HG03565 (cell line): ENCODE measurements around the gene TMEM225B.
"Not testable (repeated sequence)": the region's sequence is repeated elsewhere in the genome, so short reads cannot be mapped to it uniquely, and the experiment has no call there.

Source experiments
- ATAC-seq: cut with Tn5 transposase; IDR thresholded peaks from one replicate; pipeline ENCODE4 v1.9.1; 2021; ENCODE audit warnings: mild to moderate bottlenecking, moderate library complexity; ENCODE audit not compliant: unreplicated experiment

The TMEM225B gene, protein sequence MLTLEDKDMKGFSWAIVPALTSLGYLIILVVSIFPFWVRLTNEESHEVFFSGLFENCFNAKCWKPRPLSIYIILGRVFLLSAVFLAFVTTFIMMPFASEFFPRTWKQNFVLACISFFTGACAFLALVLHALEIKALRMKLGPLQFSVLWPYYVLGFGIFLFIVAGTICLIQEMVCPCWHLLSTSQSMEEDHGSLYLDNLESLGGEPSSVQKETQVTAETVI

DNA sequence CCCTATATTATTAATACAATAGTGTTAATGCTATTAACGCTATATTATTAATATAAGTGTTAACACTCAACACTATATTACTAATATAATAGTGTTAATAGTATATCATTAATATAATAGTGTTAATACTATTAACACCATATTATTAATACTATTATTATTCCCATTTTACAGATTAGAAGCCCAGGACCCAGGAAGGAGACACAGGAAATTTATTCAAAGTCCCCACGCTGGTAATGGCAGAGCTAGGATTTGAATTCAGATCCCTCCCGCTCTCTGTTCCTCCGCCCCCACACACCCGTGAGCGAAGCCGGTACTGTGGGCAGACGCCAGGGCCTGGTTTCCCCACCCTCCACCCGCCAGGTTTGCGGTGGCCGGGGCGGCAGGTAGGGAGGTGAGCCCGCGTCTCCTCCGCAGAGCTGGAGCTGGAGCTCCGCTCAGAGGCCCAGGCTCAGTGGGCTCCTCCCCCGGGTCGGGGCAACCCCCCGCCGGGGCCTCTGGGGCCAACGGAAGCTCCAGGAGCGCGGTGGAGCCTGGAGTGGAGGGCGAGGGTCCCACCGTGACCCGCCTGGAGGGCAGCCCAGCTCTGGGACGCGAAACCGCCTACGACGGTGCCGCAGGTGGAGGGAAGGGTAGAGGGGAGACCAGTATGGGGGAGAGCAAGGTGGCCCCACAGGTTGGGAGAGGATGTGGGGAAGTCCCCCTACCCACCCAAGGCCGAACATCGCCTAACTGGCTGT lies at the start of gene TMEM225B:
TSS of gene TMEM225B (plus strand) at position 506 of the 740 bp plus-strand sequence. CDS start 6,122 bp downstream, outside the sequence.
- ATAC-seq = no peak

DNA sequence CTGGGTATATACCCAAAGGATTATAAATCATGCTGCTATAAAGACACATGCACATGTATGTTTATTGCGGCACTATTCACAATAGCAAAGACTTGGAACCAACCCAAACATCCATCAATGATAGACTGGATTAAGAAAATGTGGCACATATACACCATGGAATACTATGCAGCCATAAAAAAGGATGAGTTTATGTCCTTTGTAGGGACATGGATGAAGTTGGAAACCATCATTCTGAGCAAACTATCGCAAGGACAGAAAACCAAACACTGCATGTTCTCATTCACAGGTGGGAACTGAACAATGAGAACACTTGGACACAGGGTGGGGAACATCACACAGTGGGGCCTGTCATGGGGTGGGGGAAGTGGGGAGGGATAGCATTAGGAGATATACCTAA lies 48.5 kb upstream of the TMEM225B start:
- ATAC-seq = not testable (repeated sequence)

DNA sequence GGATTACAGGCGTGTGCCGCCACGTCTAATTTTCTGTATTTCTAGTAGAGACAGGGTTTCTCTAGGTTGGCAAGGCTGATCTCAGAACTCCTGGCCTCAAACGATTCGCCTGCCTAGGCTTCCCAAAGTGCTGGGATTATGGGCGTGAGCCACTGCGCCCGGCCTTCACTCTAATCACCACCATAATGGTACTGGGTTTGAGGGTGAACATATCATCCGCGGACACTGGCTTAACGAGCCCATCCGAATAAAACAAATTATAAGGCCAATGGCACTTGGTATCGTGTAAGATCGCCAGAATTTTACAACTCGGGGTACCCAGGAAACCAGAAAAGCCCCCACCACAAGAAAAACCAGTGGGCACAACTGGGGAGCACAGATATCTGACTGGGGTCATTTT lies 46.7 kb upstream of the TMEM225B start:
- ATAC-seq = no peak

DNA sequence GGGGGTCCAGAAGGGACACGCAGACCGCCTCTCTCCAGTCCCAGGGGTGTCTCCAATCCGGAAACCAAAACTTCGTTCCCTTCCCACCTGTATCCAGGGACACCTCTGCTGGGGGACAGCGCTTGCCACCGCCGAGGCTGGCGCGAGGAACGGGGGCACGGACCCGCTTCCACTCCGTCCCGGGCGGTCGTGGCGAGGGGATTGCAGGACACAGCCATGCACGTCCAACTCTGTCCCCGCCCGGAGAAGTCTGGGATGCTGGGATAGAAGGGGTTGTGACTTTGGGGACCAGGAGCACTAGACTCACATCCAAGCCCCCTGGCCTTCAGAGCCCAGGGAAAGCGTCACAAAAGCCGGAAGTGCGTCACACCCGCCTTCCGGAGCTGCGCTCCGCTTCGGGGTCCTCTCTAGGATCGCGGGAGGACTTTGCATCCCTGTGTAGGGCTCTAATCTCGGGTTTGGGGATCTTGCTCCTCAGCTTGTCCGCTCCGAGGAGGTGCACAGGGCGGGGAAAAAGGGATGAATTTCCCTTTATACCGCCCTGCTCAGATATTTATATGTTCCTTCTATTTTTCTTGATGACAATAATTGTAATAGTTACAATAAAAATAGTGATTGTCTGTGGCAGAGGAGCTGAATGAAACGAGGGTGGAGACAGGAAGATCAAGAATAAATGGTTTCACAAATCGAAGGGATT lies 46.2 kb upstream of the TMEM225B start, which contains the start of gene FAM200A:
TSS of gene FAM200A (minus strand) at position 348 of the 697 bp plus-strand sequence. CDS start 3,707 bp downstream, outside the sequence.
- ATAC-seq = peak; percentile 84

DNA sequence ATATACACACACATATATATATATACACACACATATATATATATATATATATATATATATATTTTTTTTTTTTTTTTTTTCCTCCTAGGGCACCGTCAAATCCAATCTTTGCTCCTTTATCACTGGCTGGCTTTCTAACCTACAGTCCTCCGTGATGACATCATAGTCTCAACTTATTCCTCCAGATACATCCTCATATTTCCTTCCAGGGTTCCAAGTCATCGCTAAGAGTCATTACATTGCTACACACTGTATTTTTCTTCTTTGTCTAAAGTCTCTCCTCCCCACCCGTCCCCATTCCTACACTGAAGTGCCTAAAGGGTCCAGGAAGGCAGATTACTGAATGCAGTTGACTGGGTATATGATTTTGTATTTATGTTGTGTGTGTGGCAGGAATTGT lies 45.0 kb upstream of the TMEM225B start:
- ATAC-seq = no peak

DNA sequence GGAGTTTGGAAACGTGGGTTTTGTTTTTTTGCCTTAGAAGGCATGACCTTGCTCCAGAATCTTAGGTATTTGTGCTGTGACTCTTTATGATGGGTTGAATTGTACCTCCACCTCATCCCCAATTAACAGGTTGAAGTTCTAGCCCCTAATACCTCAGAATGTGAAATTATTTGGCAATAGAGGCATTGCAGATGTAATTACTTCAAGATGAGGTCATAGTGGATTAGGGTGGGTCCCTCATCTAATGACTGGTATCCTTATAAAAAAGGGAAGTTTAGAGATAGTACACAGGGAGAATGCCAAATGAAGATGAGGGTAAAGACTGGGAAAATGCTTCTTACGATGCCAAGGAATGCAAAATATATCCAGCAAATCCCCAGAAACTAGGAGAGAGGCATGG lies 43.1 kb upstream of the TMEM225B start:
- no peak for ATAC-seq

DNA sequence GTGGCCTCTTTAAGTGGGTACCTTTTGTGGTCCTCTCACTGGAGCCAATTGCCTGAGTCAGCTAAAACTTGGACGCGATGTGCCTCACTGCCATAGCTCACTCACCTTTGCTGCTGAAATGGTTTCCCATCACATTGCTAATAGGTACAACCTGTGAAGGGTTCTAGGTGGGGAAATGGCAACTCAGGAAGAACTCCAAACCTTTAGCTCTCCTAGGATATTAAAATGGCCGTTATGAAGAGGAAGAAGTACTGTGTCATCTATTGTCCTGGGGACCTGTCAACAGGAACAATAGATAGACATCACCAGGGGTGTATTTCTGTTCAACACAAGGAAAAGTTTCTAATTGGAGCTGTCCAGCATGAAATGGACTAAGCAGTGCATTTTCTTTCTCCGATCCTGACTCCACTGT lies 40.9 kb upstream of the TMEM225B start:
- no peak for ATAC-seq

DNA sequence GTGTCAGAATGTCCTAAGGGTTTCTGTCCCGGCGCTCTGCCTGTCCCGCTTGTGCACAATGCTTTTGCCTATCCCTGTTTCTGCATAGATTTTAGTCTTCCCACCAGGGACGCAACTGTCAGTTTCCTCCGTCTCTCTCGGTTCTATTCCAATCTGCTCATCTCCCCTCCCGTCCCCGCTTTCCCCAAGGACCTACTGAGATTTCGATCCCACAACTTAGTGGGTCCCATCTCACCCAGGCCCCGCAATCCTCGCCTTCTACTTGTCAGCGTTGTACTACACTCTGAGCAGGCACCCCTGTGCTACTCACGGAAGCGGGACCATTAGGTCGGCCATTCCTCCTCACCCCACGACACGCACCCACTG lies 40.1 kb upstream of the TMEM225B start:
- ATAC-seq = peak; percentile 34

DNA sequence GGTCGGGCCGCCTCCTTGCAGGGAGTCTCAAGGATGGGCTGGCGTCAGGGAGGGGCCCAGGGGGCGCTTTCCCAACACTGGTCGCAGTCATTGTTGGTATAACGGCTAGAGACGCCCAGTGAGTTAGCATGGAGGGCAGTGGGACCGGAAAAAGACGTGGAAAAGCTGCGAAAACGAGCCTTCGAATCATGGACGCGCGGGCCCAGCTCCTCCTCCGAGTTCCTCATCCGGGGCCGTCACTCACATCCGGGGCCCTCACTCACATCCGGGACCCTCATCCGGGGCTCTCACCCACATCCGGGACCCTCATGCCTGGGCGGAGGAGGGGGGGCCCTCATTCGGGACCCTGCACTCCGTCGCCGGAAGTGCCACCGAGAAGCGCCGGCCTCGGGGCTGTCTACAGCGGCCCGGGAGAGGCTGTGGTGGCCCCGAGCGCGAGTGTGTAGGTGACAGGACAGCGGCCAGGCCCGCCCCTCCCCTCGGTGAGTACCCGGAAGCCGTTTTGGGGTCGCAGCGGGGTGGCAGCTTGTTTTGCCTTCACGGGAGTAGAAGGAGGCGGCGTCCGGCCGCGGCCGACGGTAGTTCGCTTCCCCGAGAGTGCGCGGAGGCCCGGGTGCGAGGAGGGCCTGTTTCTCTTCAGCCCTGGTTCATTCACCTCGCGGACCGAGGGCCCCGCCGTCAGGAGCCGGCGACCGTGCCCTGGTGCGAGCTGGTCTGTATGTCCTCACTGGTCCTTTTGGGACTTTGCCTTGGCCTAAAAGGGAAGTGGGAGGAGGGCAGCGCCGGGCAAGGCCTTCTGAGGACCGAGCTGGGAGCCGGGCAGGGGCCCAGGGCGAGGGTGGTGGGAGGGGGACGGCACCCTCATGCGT lies 39.5 kb upstream of the TMEM225B start, which contains the start of gene ZNF655:
TSS of gene ZNF655 (plus strand) at position 337 of the 869 bp plus-strand sequence. CDS start 1,918 bp downstream, outside the sequence.
- ATAC-seq = peak; percentile 61

DNA sequence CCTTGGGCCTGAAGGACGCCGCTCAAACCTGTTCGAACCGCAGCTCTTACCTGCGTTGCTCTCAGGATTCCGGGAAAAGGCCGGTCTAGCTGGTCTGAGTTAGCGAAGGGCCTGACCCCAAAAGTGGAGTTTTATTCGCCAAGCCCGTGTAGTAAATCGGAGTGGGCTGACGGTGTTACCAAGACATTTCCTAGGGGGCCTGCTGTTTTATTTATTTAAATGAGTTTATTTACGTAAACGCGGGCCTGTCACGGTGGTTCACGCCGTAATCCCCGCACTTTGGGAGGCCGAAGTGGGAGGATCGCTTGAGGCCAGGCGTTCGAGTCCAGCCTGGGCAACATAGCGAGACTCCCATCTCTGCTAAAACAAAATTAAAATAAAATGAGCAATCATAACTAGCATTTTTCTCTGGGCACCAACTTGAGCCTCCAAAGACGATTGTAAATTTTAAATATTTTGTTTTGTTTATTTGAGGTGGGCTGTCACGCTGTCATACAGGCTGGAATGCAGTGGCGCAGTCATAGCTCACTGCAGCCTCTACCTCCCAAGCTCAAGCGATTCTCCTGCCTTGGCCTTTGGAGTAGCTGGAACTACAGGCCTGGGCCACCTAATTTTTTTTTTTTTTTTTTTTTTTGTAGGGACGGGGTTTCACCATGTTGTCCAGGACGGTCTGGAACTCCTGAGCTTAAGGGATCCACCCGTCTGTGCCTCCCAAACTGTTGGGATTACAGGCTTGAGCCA lies 38.7 kb upstream of the TMEM225B start:
- no peak for ATAC-seq

DNA sequence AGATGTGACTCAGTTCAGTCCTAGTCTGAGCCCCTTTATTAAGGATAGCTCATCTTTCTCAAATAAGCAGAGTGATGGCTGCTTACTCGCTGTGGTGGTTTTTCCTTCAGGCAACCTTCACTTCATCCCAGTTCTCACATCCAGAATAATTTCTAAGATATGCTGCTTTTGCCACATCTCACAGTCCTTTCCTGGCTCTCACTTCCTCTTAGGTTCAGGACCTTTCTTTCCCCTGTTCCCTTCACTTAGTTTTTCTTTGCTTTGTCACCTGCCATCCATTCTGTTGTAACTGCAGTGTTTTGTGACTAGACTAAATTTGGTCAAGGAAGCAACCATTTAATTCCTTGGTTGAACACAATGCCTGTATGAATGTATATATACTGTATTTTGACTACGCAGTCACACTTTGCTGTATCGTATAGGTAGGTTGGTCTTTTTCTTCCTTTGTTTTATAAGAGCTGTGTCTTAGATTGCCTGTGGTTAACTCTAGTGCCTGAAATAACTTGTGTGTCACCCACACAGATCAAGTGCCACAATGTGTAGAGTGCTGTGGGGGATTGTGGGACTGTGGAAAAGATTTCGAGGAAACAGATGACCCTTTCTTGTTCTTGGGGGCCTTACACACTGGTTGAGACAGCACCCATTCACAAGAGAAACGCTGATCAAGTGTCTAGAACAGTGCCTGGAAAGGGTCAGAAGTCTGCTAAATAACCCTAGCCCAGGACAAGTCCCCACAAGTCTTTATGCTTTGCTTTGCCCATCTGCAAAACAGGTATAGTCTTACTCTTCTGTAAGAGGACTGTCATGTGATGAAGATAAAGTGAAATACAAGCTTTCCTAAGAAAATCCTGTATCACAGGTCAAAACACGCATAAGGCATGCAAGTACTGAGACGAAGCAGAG lies 37.0 kb upstream of the TMEM225B start:
- no peak for ATAC-seq

DNA sequence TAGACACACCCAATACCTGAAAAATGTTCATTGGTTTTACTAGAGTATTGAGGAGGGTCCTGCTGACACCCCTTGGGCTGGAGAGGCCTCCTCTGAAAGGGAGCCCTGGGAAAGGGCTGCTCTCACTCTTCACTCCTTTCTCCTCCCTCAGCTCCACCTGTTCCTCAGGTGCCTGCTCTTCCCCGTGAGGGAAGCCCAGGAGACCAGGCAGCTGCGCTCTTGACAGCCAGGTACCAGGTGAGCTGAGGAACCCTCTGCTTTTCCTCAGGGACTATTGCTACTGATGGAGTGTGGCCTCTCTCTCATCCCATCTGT lies 36.4 kb upstream of the TMEM225B start:
- ATAC-seq = no peak

DNA sequence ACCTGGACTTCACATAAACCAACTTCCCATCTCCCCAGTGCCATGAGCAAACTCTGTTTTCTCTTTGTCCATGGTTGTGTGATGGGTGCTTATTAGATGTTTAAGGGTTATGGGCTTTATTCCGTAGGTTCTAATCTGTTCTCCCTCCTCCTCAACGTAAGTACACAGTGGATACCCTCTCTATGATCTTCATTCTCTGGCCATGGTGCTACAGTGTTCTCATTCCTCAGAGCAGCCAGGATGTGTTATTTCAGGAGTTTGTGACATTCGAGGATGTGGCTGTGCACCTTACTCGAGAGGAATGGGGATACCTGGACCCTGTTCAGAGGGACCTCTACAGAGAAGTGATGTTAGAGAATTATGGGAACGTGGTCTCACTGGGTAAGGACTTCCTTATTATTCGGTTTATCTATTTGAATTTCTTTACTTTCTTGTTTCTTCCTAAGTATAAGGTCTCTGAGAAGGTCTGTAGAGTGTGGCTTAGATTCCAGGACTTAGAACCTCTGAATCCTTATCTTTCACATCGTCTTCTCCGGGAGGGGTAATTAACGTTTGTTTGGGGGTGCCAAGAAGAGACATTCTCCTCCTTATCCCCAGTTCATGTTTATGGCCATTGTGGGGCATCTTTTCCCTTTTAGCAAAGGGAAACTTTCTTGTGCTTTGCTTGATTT lies 35.8 kb upstream of the TMEM225B start:
- no peak for ATAC-seq

DNA sequence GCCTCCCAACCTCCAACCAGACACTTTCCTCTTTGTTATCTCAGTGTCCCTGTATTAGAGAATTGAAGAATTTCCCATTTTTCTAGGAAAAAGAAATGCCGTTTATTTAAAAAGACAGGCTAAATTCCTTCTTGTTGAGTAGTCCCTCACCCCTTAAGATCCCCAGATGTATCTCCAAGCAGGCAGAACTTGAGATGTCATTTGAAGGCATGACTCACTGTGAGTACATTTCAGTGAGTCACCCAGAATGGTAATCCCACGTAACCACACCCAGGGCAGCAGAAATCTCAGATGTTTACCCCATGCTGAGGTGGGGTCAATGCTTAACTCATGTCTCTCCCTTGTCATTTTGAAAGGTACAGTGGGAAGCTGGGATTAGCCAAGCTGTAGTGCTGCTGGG lies 35.2 kb upstream of the TMEM225B start:
- no peak for ATAC-seq

DNA sequence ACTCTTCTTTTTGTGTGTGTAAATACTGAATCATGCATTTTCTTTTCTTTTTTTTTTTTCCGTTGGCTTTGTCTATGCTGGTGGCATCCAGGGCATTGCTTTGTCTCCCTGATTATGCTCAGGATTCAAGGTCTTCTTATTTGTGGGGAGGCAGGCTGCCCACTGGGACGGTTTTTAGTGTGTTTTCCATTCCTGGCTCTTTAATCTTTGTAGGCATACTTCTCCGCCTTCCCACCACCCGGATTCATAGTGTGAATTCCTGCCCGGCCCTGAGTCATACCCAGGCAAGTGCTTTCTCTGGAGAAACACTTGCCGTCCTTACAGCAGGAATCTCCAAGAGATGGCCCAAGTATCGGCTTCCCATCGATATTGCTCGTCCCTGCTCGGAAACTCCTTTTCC lies 34.4 kb upstream of the TMEM225B start:
- ATAC-seq = no peak

DNA sequence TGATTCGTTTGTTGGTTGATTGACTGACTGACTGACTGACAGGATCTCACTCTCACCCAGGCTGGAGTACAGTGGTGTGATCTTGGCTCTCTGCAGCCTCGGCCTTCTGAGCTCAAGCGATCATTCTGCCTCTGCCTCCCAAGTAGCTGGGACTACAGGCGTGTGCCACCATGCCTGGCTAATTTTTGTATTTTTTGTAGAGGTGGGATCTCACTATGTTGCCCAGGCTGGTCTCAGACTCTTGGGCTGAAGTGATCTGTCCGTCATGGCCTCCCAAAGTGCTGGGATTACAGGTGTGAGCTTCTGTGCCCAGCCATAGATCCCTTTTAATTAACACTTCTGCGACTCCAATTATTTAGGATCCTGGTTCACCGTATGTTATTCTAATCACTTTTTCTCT lies 29.3 kb upstream of the TMEM225B start:
- not testable (repeated sequence) for ATAC-seq

DNA sequence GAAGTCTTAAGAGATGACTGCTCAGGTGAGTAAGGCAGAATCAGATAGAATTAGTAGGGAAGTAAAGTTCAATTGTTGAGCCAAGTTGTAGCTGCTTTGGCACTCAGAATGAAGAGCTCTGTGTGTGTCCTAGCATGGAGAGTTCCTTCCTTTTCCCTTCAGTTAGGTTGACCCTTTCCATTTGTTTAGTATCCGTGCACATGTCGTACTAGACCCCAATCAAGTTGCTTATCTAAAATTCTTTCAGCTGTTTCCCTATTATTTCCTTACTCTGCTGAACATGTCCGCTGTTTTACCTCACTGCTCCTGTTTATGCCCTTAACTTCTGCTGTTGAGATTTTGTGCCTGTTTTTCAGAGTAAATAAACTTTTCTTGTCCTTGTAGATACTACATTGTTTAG lies 26.3 kb upstream of the TMEM225B start:
- ATAC-seq = no peak

DNA sequence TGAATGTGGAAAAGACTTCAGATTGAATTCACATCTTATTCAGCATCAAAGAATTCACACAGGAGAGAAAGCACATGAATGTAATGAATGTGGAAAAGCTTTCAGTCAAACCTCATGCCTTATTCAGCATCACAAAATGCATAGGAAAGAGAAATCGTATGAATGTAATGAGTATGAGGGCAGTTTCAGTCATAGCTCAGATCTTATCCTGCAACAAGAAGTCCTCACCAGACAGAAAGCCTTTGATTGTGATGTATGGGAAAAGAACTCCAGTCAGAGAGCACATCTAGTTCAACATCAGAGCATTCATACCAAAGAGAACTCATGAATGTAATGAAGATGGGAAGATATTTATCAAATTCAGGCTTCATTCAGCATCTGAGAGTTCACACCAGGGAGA lies 24.8 kb upstream of the TMEM225B start:
- no peak for ATAC-seq

DNA sequence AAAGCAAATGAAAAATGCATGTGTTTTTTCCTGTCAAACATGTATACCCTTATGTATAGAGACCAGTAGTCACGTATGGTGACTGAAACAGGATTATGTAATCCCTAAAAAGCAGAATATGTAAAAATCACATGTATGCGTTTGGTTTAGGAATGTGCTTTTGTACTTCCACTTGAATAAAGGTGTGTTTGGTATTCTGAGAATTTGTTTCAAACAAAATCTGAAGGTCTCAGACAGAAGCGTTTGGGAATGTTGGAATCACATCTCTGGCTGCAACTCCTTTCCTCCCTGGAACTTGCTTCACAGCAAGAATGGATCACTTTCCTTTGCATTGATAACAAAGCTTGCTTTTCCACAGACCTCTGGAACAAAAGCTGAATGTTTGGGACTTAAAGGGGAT lies 21.8 kb upstream of the TMEM225B start:
- ATAC-seq = no peak
